GM19372 (cell line): ENCODE results near the gene TRMT10C.
"Not testable (repeated sequence)": the region's sequence is repeated elsewhere in the genome, so short reads cannot be mapped to it uniquely, and the experiment has no call there.

ENCODE experiments used
- ATAC-seq: cut with Tn5 transposase; IDR thresholded peaks from one replicate; pipeline ENCODE4 v1.9.1; 2021; ENCODE audit warnings: mild to moderate bottlenecking, low read depth, moderate library complexity; ENCODE audit not compliant: unreplicated experiment

Gene TRMT10C

GRCh38 chr3:101544161-101544850 lies 17.4 kb upstream of the TRMT10C start:
- ATAC-seq: no peak

GRCh38 chr3:101548527-101549105 lies 13.1 kb upstream of the TRMT10C start:
- ATAC-seq: no peak

GRCh38 chr3:101549473-101549872 lies 12.2 kb upstream of the TRMT10C start:
- ATAC-seq: no peak

GRCh38 chr3:101551359-101552081 lies 10.1 kb upstream of the TRMT10C start:
- ATAC-seq: not testable (repeated sequence)

GRCh38 chr3:101553381-101553780 lies 8.3 kb upstream of the TRMT10C start:
- ATAC-seq: not testable (repeated sequence)

- no peak for ATAC-seq
These were observed 5.6 kb upstream of the TRMT10C start for GRCh38 chr3:101556064-101556463.

- no peak for ATAC-seq
These were observed 6.1 kb downstream of the TRMT10C start for GRCh38 chr3:101567528-101568317.

GRCh38 chr3:101571028-101571895 lies 9.6 kb downstream of the TRMT10C start:
- no peak for ATAC-seq

- ATAC-seq: peak; percentile 83
These were observed 12.1 kb downstream of the TRMT10C start, which contains the start of gene PCNP for GRCh38 chr3:101573449-101574387. Gene PCNP (plus strand): TSS chr3:101574180. CDS start chr3:101574216, 36 bp downstream.

- ATAC-seq: peak; percentile 40
These were observed 12.9 kb downstream of the TRMT10C start for GRCh38 chr3:101574388-101575112.

GRCh38 chr3:101577286-101577685 lies 15.6 kb downstream of the TRMT10C start:
- no peak for ATAC-seq

GRCh38 chr3:101588616-101589015 lies 26.9 kb downstream of the TRMT10C start:
- ATAC-seq: no peak

GRCh38 chr3:101591071-101591470 lies 29.4 kb downstream of the TRMT10C start:
- no peak for ATAC-seq

- no peak for ATAC-seq
These were observed 41.1 kb downstream of the TRMT10C start for GRCh38 chr3:101602731-101603130.

GRCh38 chr3:101603184-101603583 lies 41.5 kb downstream of the TRMT10C start:
- no peak for ATAC-seq

- not testable (repeated sequence) for ATAC-seq
These were observed 43.7 kb downstream of the TRMT10C start for GRCh38 chr3:101605398-101605797.

- ATAC-seq: no peak
These were observed 49.4 kb downstream of the TRMT10C start for GRCh38 chr3:101611023-101611422.

GRCh38 chr3:101613014-101613413 lies 51.3 kb downstream of the TRMT10C start:
- ATAC-seq: not testable (repeated sequence)
